Fibroblast of villous mesenchyme (primary cell): Measurements from ENCODE around the gene ITGB1. TPM values are rescaled to one million over a fixed set of nuclear protein-coding genes. Genes with fewer than 3 reads are reported as not detected.
"Not testable (repeated sequence)": the region's sequence is repeated elsewhere in the genome, so short reads cannot be mapped to it uniquely, and the experiment has no call there.

Source experiments
- DNase-seq: peaks from one replicate; pipeline ENCODE4 v3.0.0-alpha.2; 2010; ENCODE audit warnings: low read depth
- H3K4me3 ChIP-seq: 2 replicates; pipeline ENCODE4 v1.5.1; 2011; ENCODE audit warnings: low read depth, mild to moderate bottlenecking, low read length
- total RNA-seq: library from RNA; depleted of rRNA; stranded (reverse); fragments of >200 nt; gene quantifications from 2 replicates; pipeline ENCODE4 v1.2.3, GENCODE V29; 2012
- TF ChIP-seq, protein P1 (sequence below): IDR thresholded peaks from 2 replicates; pipeline ENCODE4 v1.5.1; 2012; ENCODE audit warnings: low read depth, mild to moderate bottlenecking, low read length; ENCODE audit not compliant: insufficient read depth

The ITGB1 gene
- total RNA-seq, 1 donor, result 1,757 TPM

DNA sequence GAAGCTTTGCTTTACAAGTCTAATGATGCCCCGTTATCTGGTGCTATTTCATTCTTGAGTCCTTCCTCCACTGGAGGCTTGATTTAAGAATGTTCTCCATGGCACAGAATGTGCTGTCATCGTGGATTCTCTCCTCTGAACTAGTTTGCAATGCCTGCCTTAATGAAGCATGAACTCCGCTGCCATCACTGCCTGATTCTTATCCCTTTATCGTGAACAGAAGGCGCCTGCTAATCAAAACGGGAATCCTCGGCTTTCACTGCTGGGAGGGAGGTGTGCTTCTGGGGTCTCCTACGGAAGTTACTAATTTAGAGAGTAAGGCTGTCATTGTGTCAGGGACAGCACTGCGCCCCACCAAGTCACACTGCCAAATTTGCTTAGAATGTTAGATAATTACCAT is 56.2 kb downstream of the ITGB1 start:
- TF ChIP-seq, protein P1, sequence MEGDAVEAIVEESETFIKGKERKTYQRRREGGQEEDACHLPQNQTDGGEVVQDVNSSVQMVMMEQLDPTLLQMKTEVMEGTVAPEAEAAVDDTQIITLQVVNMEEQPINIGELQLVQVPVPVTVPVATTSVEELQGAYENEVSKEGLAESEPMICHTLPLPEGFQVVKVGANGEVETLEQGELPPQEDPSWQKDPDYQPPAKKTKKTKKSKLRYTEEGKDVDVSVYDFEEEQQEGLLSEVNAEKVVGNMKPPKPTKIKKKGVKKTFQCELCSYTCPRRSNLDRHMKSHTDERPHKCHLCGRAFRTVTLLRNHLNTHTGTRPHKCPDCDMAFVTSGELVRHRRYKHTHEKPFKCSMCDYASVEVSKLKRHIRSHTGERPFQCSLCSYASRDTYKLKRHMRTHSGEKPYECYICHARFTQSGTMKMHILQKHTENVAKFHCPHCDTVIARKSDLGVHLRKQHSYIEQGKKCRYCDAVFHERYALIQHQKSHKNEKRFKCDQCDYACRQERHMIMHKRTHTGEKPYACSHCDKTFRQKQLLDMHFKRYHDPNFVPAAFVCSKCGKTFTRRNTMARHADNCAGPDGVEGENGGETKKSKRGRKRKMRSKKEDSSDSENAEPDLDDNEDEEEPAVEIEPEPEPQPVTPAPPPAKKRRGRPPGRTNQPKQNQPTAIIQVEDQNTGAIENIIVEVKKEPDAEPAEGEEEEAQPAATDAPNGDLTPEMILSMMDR, result no peak
- no peak overlapping the region for H3K4me3 ChIP-seq

DNA sequence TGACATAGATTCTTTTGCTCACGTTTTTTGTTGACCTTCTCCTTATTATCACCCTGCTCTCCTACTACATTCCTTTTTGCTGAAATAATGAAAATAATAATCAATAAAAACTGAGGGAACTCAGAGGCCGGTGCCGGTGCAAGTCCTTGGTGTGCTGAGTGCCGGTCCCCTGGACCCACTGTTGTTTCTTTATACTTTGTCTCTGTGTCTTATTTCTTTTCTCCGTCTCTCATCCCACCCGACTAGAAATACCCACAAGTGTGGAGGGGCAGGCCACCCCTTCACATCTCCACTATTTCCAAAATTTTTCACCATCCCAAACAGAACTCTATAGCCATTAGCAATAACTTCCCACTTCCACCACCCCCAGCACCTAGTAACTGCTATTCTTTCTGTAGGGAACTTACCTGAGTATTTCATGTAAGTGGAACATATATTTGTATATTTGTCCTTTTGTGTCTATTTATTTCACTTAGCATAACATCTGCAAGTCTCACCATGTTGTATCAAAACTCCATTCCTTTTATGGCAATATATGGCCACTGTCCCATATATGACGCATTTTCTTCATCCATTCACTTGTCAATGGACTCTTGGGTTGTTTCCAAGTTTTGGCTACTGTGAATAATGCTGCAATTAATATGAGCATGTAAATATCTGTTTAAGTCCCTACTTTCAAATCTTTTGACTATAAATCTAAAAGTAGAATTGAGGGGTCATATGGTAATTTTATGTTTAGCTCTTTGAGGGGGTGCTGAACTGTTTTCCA is 62.6 kb downstream of the ITGB1 start:
- not testable (repeated sequence) for H3K4me3 ChIP-seq, DNase-seq

More for the DNA sequence above, 56.2 kb downstream of the ITGB1 start:
- DNase-seq, result no peak

DNA sequence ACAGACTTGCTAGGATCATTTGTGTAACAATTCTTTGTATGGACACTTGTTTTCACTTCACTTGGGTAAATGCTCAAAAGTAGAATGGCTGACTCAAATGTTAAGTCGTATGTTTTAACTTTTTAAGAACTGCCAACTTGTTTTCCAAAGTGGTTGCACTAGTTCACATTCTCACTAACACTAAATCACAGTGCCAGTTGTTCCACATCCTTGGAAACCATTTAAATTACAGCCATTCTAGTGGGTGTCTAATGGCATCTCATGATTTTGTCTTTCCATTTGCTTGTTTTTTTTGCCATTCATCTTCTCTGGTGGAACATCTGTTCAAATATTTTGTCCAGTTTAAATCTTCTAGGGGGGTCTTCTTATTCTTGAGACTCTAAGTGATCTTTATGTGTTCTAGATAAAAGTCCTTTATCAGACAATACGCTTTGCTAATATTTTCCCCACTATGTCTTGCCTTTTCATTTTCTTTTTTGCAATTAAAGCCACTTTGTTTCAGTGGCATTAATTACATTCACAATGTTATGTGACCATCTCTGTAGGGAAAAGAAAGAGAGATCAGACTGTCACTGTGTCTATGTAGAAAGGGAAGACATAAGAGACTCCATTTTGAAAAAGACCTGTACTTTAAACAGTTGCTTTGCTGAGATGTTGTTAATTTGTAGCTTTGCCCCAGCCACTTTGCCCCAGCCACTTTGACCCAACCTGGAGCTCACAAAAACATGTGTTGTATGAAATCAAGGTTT is 63.9 kb downstream of the ITGB1 start:
- TF ChIP-seq, protein P1, result no peak
- H3K4me3 ChIP-seq, result no peak overlapping the region

DNA sequence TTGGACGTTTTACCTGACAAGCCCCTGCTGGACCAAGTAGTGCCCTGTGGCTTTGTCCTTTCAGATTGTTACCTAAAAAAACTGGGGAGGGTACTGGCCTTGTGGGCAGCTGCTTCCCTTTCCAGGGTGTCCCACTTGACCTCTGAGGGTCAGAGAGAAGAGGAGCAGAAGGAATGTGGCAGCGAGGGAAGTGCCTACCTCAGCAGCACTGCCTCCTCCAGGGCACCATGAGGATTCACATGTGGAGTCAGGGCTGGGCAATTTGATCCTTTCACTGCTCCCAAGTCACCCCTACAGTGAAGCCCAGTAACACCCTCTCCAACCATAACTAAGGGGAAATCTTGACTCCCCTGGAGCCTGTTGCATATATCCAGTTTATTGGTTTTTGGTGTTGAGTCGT is 64.6 kb downstream of the ITGB1 start:
- DNase-seq, result no peak
- H3K4me3 ChIP-seq, result no peak overlapping the region
- TF ChIP-seq, protein P1, result no peak

More for the DNA sequence above, 63.9 kb downstream of the ITGB1 start:
- DNase-seq, result no peak

DNA sequence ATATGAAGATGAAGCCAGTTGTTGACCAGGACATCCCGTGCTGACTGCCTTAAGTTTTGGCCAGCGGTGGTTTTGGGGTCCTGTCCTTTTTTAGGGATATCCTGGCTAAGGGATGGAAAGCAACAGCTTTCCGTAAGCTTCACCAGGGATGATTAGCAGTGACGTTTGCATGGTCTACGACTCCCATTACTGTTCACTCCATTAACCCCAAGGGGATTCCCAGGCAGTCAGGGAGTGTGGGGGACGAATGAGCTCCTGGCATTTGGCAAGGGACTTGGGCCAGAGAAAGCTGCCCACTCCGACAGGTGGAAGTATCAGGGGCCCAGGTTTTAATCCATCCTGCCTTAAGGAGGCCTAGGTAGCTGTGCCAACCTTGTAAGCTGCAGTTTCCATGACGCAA is 66.8 kb downstream of the ITGB1 start:
- H3K4me3 ChIP-seq, result no peak overlapping the region
- no peak for DNase-seq
- TF ChIP-seq, protein P1, result no peak

DNA sequence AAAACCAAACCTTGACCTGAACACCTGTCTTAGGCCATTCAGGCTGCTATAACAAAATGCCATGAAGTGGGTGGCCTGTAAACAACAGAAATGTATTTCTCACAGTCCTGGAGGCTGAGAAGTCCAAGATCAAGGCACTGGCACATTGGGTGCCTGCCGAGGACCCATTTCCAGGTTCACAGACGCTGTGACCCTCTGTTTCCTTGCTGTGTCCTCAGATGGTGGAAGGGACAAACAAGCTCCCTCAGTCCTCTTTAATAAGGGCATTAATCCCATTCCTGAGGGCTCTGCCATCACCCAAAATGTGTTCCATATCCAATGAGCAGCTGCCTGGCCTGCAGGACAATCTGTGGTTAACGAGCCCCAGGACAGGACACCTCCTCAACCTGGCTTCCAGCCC is 67.6 kb downstream of the ITGB1 start:
- TF ChIP-seq, protein P1, result no peak
- DNase-seq, result no peak
- no peak overlapping the region for H3K4me3 ChIP-seq

DNA sequence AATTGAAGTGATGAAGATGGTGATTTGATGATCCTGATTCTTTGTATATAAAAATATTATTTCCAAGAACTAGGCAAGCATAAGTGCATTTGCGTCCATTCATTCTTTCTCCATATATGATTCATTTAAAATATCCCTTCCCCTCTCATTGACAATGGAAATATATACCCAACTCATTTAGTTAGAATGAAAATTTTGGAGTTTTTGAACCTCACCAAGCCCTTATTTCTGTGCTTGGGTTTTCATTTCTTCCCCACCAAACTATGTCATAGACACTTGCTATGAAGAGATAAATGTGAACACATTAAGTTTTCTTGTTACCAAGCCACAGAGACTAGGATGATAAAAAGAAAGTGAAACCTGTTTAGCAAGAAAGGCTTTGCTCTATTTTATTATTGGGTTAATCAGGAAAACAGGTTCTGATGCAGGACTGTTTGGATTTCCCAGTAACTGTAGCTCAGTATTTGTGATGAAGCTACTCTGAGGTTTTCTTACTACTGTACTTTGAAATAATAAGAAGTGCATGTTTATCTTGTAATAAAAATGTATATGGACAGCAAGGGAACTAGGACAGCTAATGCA is 68.3 kb downstream of the ITGB1 start:
- H3K4me3 ChIP-seq, result no peak overlapping the region
- DNase-seq, result no peak
- TF ChIP-seq, protein P1, result no peak
